Keratinocyte (primary cell): ENCODE data around the gene MAST2. TPM values are rescaled to one million over a fixed set of nuclear protein-coding genes. Genes with fewer than 3 reads are reported as not detected.

ENCODE experiments used
- DNase-seq: peaks from one replicate; pipeline ENCODE4 v3.0.0-alpha.2; 2011; ENCODE audit warnings: low read depth, missing footprints, low spot score
- FAIRE-seq: peaks from 2 replicates; lab custom pipeline; 2011; peaks lifted over from hg19 to GRCh38; lab: Jason Lieb, UNC
- H2AFZ ChIP-seq: 2 replicates; pipeline ENCODE4 v1.6.0; 2012; ENCODE audit warnings: low read length, control low read depth, inconsistent platforms; ENCODE audit not compliant: control insufficient read depth
- H3K27ac ChIP-seq: 2 replicates; pipeline ENCODE4 v1.5.1; 2011; ENCODE audit warnings: low read length; ENCODE audit not compliant: control insufficient read depth, insufficient read depth
- H3K27me3 ChIP-seq: 3 replicates; pipeline ENCODE4 v1.6.0; 2011; ENCODE audit warnings: low read length; ENCODE audit not compliant: control insufficient read depth, insufficient read depth; ENCODE audit errors: extremely low read depth
- H3K36me3 ChIP-seq, 2 experiments: 2 replicates in 1 of 2; 3 replicates in 1 of 2; pipeline ENCODE4 v1.5.1; 2011; ENCODE audit warnings: low read length in 2 of 2, mild to moderate bottlenecking in 1 of 2; ENCODE audit not compliant: control insufficient read depth in 2 of 2, insufficient read depth in 2 of 2; ENCODE audit errors: extremely low read depth in 1 of 2
- H3K4me1 ChIP-seq: 3 replicates; pipeline ENCODE4 v1.5.1; 2011; ENCODE audit warnings: low read length; ENCODE audit not compliant: control insufficient read depth, insufficient read depth; ENCODE audit errors: extremely low read depth
- H3K4me2 ChIP-seq: 3 replicates; pipeline ENCODE4 v1.6.0; 2011; ENCODE audit warnings: low read depth, low read length; ENCODE audit not compliant: control insufficient read depth, insufficient read depth; ENCODE audit errors: extremely low read depth
- H3K4me3 ChIP-seq, 3 experiments: fragments of 200-600 bp in 1 of 3; sonication (generic) in 1 of 3; 2 replicates in 2 of 3; 3 replicates in 1 of 3; pipeline ENCODE4 v1.5.1; 2011 to 2016; ENCODE audit warnings: low read length in 3 of 3, mild to moderate bottlenecking in 3 of 3, control low read depth in 2 of 3, inconsistent platforms in 1 of 3, low read depth in 1 of 3, mixed read lengths in 1 of 3, mixed run types in 1 of 3, moderate library complexity in 1 of 3; ENCODE audit not compliant: control insufficient read depth in 2 of 3, insufficient read depth in 2 of 3; ENCODE audit errors: extremely low read depth in 1 of 3
- H3K79me2 ChIP-seq: 2 replicates; pipeline ENCODE4 v1.6.0; 2012; ENCODE audit warnings: low read length; ENCODE audit not compliant: control insufficient read depth, insufficient read depth
- H3K9ac ChIP-seq: 3 replicates; pipeline ENCODE4 v1.6.0; 2011; ENCODE audit warnings: low read length; ENCODE audit not compliant: control insufficient read depth, insufficient read depth; ENCODE audit errors: extremely low read depth
- H3K9me1 ChIP-seq: 3 replicates; pipeline ENCODE4 v1.6.0; 2011; ENCODE audit warnings: low read length; ENCODE audit not compliant: control insufficient read depth, insufficient read depth; ENCODE audit errors: extremely low read depth
- H3K9me3 ChIP-seq: 2 replicates; pipeline ENCODE4 v1.5.1; 2012; ENCODE audit warnings: low read depth, low read length; ENCODE audit not compliant: control insufficient read depth
- H4K20me1 ChIP-seq: 3 replicates; pipeline ENCODE4 v1.6.0; 2011; ENCODE audit warnings: low read length; ENCODE audit not compliant: control insufficient read depth, insufficient read depth; ENCODE audit errors: extremely low read depth
- CTCF ChIP-seq, 3 experiments: IDR thresholded peaks in 1 of 3; conservative IDR thresholded peaks in 1 of 3; optimal IDR thresholded peaks in 1 of 3; 2 replicates in 2 of 3; 3 replicates in 1 of 3; pipeline versions ENCODE3 to v1.5.1; 2011; ENCODE audit warnings: low read length in 3 of 3, mild to moderate bottlenecking in 3 of 3, moderate library complexity in 2 of 3, control low read depth in 1 of 3, inconsistent platforms in 1 of 3; ENCODE audit not compliant: insufficient read depth in 2 of 3; ENCODE audit errors: extremely low read depth in 1 of 3
- EZH2 ChIP-seq: IDR thresholded peaks from one replicate; pipeline ENCODE4 v1.6.1; 2012; ENCODE audit warnings: inconsistent platforms, mild to moderate bottlenecking, low read length, moderate library complexity
- dilution Hi-C: fragments of 300-500 bp; cut with MboI; formaldehyde crosslinking; loops from one replicate; pipeline ENCODE4 v1.7.0; 2020; ENCODE audit warnings: low sequenced_read_pairs; ENCODE audit not compliant: extremely low pct_ligation_motif_present
- polyA plus RNA-seq, 5 experiments: library from polyadenylated mRNA; depleted of rRNA in 3 of 5; stranded (reverse) in 3 of 5; stranded (forward) in 1 of 5; unstranded in 1 of 5; fragments of >200 nt; gene quantifications; 1 replicate in 1 of 5; 2 replicates in 3 of 5; 3 replicates in 1 of 5; pipeline versions ENCODE4 v1.2.1 to v1.2.3, GENCODE V29; 2011 to 2012; ENCODE audit warnings: missing spikeins in 2 of 5, low read depth in 1 of 5, low replicate concordance in 1 of 5

Gene MAST2
- polyA plus RNA-seq, 1 donor (not counting 4 experiments of a cell fraction or from before 2014, with no cell fraction given), result 12.2 TPM

DNA sequence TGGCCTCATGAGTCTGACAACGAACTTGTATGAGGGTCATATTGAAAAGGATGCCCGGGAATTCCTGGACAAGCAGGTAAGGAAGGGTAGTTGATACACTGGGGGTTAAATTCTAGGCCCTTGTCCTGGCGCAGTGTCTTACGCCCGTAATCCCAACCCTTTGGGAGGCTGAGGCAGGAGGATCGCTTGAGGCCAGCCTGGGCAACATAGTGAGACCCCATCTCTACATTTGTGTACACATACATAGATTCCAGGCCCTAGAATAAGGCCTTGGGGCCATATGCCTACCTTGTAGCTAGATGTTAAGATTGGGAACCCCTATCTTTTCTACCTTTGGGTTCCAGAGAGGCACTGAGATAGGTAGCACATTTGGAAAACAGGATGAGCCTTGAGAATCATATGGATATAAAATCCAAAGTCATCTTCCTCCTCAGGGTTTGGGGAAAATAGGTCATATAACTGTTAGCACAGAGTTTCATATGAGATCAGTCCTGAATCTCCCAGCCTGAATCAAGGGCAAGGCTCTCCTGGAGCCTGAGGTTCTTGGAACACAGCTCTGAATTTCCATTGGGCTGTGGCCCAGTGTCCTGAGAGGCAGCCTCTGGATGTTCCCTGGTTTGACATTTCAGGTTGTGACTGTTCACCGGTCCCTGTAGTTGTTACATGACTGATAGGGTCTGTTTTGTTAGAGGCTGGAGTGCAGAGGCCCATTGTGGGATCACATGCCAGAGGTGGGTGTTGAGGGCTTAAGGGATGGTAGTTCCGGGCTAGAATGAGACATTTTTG is 224.6 kb downstream of the MAST2 start:
- DNase-seq (no peak), FAIRE-seq (no peak)
- Histone ChIP-seq H3K79me2 (no peaks in the 10 kb centered on the region), H2AFZ (no peak overlapping the region), H3K9me1 (no peaks in the 10 kb centered on the region), H3K27me3 (no peaks in the 10 kb centered on the region), H3K36me3 (peaks cover 8 to 16% of the 10 kb centered on the region in 2 experiments), H3K9ac (no peak overlapping the region), H3K9me3 (no peaks in the 10 kb centered on the region), H4K20me1 (no peaks in the 10 kb centered on the region), H3K4me3 (no peak overlapping the region), H3K4me2 (no peak overlapping the region), H3K27ac (no peak overlapping the region), H3K4me1 (no peaks in the 10 kb centered on the region)
- dilution Hi-C loops, result loop anchor here (25.0 kb wide), 1 partner anchor 159 kb away; the partner anchor contains the start of genes P3R3URF, POMGNT1 and TSPAN1
- TF ChIP-seq CTCF (optimal IDR thresholded peaks at IDR 0.05 in 1 of 3, IDR thresholded peaks at IDR 0.05 in 1 of 3, conservative IDR thresholded peaks at IDR 0.05 in 1 of 3; ENCODE audit: extremely low read depth in 1 of 3, insufficient read depth in 2 of 3, low read length in 3 of 3) (no peak), EZH2 (no peak)

DNA sequence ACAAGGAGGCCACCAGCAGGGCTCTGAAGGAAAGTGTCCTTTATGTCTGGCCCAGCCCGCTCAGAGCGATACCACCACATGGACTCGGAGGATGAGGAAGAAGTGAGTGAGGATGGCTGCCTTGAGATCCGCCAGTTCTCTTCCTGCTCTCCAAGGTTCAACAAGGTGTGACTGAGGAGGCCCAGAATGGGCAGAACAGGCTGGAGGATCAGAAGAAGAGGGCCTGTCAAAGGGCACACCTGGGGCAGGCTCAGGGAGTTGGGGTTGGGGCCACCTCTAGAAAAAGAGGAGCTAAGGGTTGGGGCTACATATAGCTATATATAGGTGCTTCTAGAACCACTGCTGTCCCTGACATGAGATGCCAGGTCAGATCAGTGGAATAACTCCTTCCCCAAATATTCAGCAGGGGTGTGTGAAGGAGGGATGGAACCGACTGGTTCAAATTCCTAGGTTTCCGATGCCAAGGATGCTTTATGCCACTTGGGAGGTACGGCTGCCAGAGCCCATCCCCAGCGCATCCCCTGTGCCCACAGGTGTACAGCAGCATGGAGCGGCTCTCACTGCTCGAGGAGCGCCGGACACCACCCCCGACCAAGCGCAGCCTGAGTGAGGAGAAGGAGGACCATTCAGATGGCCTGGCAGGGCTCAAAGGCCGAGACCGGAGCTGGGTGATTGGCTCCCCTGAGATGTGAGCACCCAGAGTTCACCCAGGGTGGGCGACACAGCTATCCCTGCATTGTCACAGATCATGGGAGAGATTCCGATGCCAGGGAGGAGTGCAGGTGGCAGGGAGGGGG is 226.9 kb downstream of the MAST2 start:
- no peaks in the 10 kb centered on the region for H3K9me3 ChIP-seq
- H3K9ac ChIP-seq, result no peak overlapping the region
- H3K27ac ChIP-seq, result no peak overlapping the region
- H3K4me1 ChIP-seq, result no peaks in the 10 kb centered on the region
- no peaks in the 10 kb centered on the region for H3K27me3 ChIP-seq
- H2AFZ ChIP-seq, result no peak overlapping the region
- TF ChIP-seq CTCF (optimal IDR thresholded peaks at IDR 0.05 in 1 of 3, IDR thresholded peaks at IDR 0.05 in 1 of 3, conservative IDR thresholded peaks at IDR 0.05 in 1 of 3; ENCODE audit: extremely low read depth in 1 of 3, insufficient read depth in 2 of 3, low read length in 3 of 3), result no peak
- no peak for TF ChIP-seq EZH2
- H3K4me2 ChIP-seq, result no peak overlapping the region
- peaks cover 4 to 11% of the 10 kb centered on the region in 2 experiments for H3K36me3 ChIP-seq
- H3K9me1 ChIP-seq, result no peaks in the 10 kb centered on the region
- no peaks in the 10 kb centered on the region for H3K79me2 ChIP-seq
- FAIRE-seq, result no peak
- DNase-seq, result no peak
- dilution Hi-C loops, result loop anchor here (25.0 kb wide), 1 partner anchor 157 kb away; the partner anchor contains the start of genes P3R3URF, POMGNT1 and TSPAN1
- no peaks in the 10 kb centered on the region for H4K20me1 ChIP-seq
- no peak overlapping the region for H3K4me3 ChIP-seq
